ENCODE results near the gene FBXO44.

- no peak for TF ChIP-seq POLR2AphosphoS5 (IDR thresholded peaks at IDR 0.05; ENCODE audit: low read depth)
- no peak for TF ChIP-seq EZH2 (IDR thresholded peaks at IDR 0.05; ENCODE audit: low read depth, unreplicated experiment)
- TF ChIP-seq CTCF (conservative IDR thresholded peaks at IDR 0.05; ENCODE audit: low read depth in 2 of 2): no peak
- TF ChIP-seq REST (IDR thresholded peaks at IDR 0.05; ENCODE audit: unreplicated experiment): no peak
- no peak for TF ChIP-seq EZH2phosphoT487 (IDR thresholded peaks at IDR 0.05; ENCODE audit: unreplicated experiment)
- no peak for TF ChIP-seq CREB1 (CRISPR knock-in tag; IDR thresholded peaks at IDR 0.05; ENCODE audit: low read depth)
- no peak for TF ChIP-seq ZNF114 (CRISPR knock-in tag; IDR thresholded peaks at IDR 0.05)
Observed at GRCh38 chr1:11613347-11613746, 41.3 kb upstream of the FBXO44 start.

Data from GM23338 (cell line).